ENCODE measurements around the gene DIP2A. TPM values are rescaled to one million over a fixed set of nuclear protein-coding genes. Genes with fewer than 3 reads are reported as not detected.

DIP2A gene
- total and polyA plus RNA-seq, 2 of the 8 experiments (the other 6 are each of a cell fraction or from before 2014, with no cell fraction given) = 16.0 to 27.1 TPM

- TF ChIP-seq ATF2 (IDR thresholded peaks at IDR 0.05; ENCODE audit: low read length) (no peak), SP1 (IDR thresholded peaks at IDR 0.05; ENCODE audit: low read depth, low read length) (no peak), RFX5 (IDR thresholded peaks at IDR 0.05; ENCODE audit: borderline replicate concordance, low read depth, low read length) (no peak), SAP30 (IDR thresholded peaks at IDR 0.05; ENCODE audit: insufficient read depth, insufficient replicate concordance, low read length) (no peak), SRF (IDR thresholded peaks at IDR 0.05; ENCODE audit: low read depth, low read length) (no peak), TAF1 (IDR thresholded peaks at IDR 0.05; ENCODE audit: low read depth, low read length) (no peak), SP4 (IDR thresholded peaks at IDR 0.05; ENCODE audit: low read length) (no peak), PHF8 (conservative IDR thresholded peaks at IDR 0.05; ENCODE audit: low read depth, low read length) (no peak)
Measured at GRCh38 chr21:46482846-46483231, 24.1 kb downstream of the DIP2A start (continued).
